Kidney epithelial cell (primary cell): Measurements from ENCODE around the gene NFIC. TPM values are rescaled to one million over a fixed set of nuclear protein-coding genes. Genes with fewer than 3 reads are reported as not detected.
"Not testable (repeated sequence)": the region's sequence is repeated elsewhere in the genome, so short reads cannot be mapped to it uniquely, and the experiment has no call there.

Source experiments
- DNase-seq: peaks from one replicate; pipeline ENCODE4 v3.0.0-alpha.2; 2010; ENCODE audit warnings: low read depth
- H3K27me3 ChIP-seq: 2 replicates; pipeline ENCODE4 v1.6.0; 2011; ENCODE audit warnings: low read length; ENCODE audit not compliant: control insufficient read depth, insufficient read depth
- H3K36me3 ChIP-seq: 2 replicates; pipeline ENCODE4 v1.5.1; 2011; ENCODE audit warnings: low read length; ENCODE audit not compliant: control insufficient read depth, insufficient read depth
- H3K4me3 ChIP-seq: 2 replicates; pipeline ENCODE4 v1.5.1; 2011; ENCODE audit warnings: low read depth, mild to moderate bottlenecking, control low read depth, low read length
- total RNA-seq: library from RNA; depleted of rRNA; stranded (reverse); fragments of >200 nt; gene quantifications from 2 replicates; pipeline ENCODE4 v1.2.3, GENCODE V29; 2015
- TF ChIP-seq, protein P1 (sequence below): IDR thresholded peaks from 2 replicates; pipeline ENCODE4 v1.5.1; 2011; ENCODE audit warnings: mild to moderate bottlenecking, moderate library complexity, low read length, control low read depth, inconsistent platforms; ENCODE audit not compliant: insufficient read depth, poor library complexity, severe bottlenecking

The NFIC gene
- total RNA-seq, 1 donor from 2014 or later: 18.0 TPM

DNA sequence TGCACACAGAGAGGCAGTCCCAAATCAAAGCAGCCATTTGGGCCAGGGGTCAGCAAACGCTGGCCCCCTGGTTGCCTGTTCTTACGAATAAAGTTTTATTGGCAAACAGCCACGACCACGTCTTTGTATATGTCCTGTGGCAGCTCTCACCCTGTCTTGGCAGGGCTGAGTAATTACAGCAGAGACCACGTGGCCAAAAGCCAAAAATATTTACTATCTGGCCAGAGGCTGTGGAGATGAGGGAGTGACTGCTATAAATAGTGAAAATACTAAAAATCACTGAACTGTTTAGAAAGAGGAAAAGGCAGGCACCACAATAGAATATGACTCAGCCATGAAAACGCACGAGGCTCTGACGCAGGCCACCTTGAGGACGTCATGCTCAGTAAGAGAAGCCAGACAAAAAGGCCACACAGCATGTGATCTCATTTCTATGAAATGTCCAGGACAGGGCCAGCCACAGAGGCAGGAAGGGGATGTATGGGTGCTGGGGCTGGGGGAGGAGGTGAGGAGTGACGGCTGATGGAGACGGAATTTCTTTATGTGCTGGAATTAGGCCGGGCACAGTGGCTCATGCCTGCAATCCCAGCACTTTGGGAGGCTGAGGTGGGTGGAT lies 84.5 kb downstream of the NFIC start:
- Histone ChIP-seq H3K36me3 (peaks cover 4% of the 10 kb centered on the region), H3K4me3 (no peak overlapping the region), H3K27me3 (no peaks in the 10 kb centered on the region)
- TF ChIP-seq, protein P1, sequence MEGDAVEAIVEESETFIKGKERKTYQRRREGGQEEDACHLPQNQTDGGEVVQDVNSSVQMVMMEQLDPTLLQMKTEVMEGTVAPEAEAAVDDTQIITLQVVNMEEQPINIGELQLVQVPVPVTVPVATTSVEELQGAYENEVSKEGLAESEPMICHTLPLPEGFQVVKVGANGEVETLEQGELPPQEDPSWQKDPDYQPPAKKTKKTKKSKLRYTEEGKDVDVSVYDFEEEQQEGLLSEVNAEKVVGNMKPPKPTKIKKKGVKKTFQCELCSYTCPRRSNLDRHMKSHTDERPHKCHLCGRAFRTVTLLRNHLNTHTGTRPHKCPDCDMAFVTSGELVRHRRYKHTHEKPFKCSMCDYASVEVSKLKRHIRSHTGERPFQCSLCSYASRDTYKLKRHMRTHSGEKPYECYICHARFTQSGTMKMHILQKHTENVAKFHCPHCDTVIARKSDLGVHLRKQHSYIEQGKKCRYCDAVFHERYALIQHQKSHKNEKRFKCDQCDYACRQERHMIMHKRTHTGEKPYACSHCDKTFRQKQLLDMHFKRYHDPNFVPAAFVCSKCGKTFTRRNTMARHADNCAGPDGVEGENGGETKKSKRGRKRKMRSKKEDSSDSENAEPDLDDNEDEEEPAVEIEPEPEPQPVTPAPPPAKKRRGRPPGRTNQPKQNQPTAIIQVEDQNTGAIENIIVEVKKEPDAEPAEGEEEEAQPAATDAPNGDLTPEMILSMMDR: no peak
- peak; percentile 99 for DNase-seq

DNA sequence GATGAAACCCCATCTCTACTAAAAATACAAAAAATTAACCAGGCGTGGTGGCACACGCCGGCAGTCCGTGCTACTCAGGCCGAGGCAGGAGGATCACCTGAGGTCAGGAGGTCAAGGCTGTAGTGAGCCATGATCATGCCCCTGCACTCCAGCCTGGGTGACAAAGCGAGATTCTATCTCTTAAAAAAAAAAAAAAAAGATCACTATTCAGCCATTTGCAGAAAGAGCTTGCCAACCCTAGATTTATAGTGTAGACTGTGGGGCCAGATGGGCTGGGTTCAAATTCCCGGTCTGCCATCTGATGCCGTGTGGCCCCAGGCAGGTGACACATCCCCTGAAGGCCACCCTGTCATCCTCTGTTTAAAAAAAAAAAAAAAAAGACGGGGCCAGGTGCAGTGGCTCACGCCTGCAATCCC lies 85.1 kb downstream of the NFIC start:
- Histone ChIP-seq H3K36me3 (peaks cover 4% of the 10 kb centered on the region), H3K27me3 (no peaks in the 10 kb centered on the region), H3K4me3 (no peak overlapping the region)
- TF ChIP-seq, protein P1: no peak
- DNase-seq: no peak

DNA sequence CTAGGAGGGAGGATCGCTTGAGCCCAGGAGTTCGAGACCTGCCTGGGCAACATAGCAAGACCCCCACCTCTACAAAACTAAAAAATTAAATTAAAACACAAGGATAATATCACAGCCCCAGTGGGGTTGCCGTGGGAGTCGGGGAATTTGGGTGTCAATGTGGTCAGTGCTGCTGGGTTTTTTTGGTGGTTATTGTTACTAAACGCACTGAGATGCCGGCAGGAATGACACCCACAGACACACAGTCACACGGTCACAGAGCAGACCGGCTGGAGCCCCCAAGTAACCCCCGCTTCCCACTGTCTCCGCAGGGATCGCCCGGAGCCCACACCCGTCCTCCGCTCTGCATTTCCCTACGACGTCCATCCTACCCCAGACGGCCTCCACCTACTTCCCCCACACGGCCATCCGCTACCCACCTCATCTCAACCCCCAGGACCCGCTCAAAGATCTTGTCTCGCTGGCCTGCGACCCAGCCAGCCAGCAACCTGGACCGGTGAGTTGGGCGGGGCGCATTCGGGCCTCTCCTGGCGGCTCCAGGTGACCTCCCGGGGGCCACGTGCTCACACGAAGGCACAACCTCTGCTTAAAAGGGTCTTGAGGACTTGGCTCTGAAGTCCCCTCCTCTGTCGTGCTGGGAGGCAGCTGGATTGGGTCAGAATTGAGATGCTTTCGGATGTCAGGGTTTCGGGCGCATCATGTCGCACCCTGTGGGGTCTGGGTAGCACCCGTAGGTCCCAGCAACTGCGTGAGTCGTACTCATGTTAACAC lies 86.0 kb downstream of the NFIC start:
- Histone ChIP-seq H3K36me3 (peaks cover 4% of the 10 kb centered on the region), H3K4me3 (no peak overlapping the region), H3K27me3 (no peaks in the 10 kb centered on the region)
- TF ChIP-seq, protein P1: no peak
- no peak for DNase-seq

DNA sequence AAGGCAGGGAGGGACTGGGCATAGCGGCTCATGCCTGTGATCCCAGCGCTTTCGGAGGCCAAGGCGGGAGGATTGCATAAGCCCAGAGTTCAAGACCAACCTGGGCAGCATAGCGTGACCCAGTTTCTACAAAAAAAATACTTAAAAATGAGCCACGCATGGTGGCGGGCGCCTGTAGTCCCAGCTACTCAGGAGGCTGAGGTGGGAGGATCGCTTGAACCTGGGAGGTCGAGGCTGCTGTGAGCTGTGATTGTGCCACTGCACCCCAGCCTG lies 86.5 kb downstream of the NFIC start:
- H3K27me3 ChIP-seq, H3K36me3 ChIP-seq, H3K4me3 ChIP-seq, DNase-seq: not testable (repeated sequence)

DNA sequence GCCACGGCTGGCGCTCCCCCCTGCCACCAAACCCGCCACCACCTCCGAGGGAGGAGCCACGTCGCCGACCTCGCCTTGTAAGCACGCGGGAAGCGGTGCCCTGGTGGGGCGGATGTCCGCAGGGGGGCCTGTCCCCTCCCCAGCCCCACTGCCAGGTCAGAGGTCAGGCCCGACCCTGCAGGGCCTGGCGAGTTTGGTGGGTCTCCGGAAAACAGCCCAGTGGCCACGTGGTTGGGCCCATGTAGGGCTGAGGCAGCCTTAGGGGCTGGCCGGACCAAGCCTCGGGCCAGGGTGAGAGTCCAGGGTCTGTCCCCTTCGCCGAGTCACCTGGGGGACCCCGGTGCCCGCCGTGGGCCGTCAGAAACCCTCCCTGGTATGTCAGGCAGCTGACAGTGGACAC lies 87.5 kb downstream of the NFIC start:
- Histone ChIP-seq H3K36me3 (peaks cover 4% of the 10 kb centered on the region), H3K4me3 (no peak overlapping the region), H3K27me3 (no peaks in the 10 kb centered on the region)
- DNase-seq: no peak
- TF ChIP-seq, protein P1: no peak

DNA sequence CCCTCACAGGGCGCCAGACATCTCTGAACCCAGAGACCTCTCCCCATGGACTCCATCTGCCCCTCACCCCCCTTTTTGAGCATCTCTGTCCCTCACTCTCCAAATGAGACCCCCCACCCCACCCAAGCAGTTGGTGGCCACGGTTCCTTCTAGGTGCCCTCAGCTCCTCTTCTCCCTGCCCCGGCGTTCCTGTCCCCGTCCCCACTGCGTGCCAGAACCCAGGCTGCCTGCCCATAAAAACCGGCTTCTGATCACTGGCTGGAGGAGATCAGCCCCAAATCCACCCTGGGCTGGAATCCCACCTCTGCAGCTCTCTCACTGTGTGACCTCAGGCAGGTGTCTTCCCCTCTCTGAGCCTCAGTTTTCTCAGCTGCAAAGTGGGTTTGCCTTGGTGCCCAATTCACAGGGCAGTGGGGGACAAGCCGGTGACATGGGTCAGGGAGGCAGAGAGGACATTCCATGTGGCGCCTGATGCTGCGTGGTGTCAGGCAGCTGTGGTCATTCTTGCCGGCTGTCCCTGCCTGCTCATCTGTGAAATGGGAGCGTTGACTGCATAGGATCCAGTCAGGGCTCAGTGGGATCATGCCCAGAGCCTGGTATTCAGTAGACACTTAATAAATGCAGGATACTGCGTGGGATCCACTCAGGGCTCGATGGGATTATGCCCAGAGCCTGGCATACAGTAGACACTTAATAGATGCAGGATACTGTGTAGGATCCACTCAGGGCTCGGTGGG lies 88.4 kb downstream of the NFIC start:
- Histone ChIP-seq H3K27me3 (no peaks in the 10 kb centered on the region), H3K4me3 (no peak overlapping the region), H3K36me3 (peaks cover 4% of the 10 kb centered on the region)
- no peak for DNase-seq
- TF ChIP-seq, protein P1: no peak
